Keratinocyte (primary cell): ENCODE results near the gene AFF2. TPM values are rescaled to one million over a fixed set of nuclear protein-coding genes. Genes with fewer than 3 reads are reported as not detected.

ENCODE experiments used
- DNase-seq: peaks from one replicate; pipeline ENCODE4 v3.0.0-alpha.2; 2011; ENCODE audit warnings: low read depth, missing footprints, low spot score
- FAIRE-seq: peaks from 2 replicates; lab custom pipeline; 2011; peaks lifted over from hg19 to GRCh38; lab: Jason Lieb, UNC
- H2AFZ ChIP-seq: 2 replicates; pipeline ENCODE4 v1.6.0; 2012; ENCODE audit warnings: low read length, control low read depth, inconsistent platforms; ENCODE audit not compliant: control insufficient read depth
- H3K27ac ChIP-seq: 2 replicates; pipeline ENCODE4 v1.5.1; 2011; ENCODE audit warnings: low read length; ENCODE audit not compliant: control insufficient read depth, insufficient read depth
- H3K27me3 ChIP-seq: 3 replicates; pipeline ENCODE4 v1.6.0; 2011; ENCODE audit warnings: low read length; ENCODE audit not compliant: control insufficient read depth, insufficient read depth; ENCODE audit errors: extremely low read depth
- H3K36me3 ChIP-seq, 2 experiments: 2 replicates in 1 of 2; 3 replicates in 1 of 2; pipeline ENCODE4 v1.5.1; 2011; ENCODE audit warnings: low read length in 2 of 2, mild to moderate bottlenecking in 1 of 2; ENCODE audit not compliant: control insufficient read depth in 2 of 2, insufficient read depth in 2 of 2; ENCODE audit errors: extremely low read depth in 1 of 2
- H3K4me1 ChIP-seq: 3 replicates; pipeline ENCODE4 v1.5.1; 2011; ENCODE audit warnings: low read length; ENCODE audit not compliant: control insufficient read depth, insufficient read depth; ENCODE audit errors: extremely low read depth
- H3K4me2 ChIP-seq: 3 replicates; pipeline ENCODE4 v1.6.0; 2011; ENCODE audit warnings: low read depth, low read length; ENCODE audit not compliant: control insufficient read depth, insufficient read depth; ENCODE audit errors: extremely low read depth
- H3K4me3 ChIP-seq, 3 experiments: fragments of 200-600 bp in 1 of 3; sonication (generic) in 1 of 3; 2 replicates in 2 of 3; 3 replicates in 1 of 3; pipeline ENCODE4 v1.5.1; 2011 to 2016; ENCODE audit warnings: low read length in 3 of 3, mild to moderate bottlenecking in 3 of 3, control low read depth in 2 of 3, inconsistent platforms in 1 of 3, low read depth in 1 of 3, mixed read lengths in 1 of 3, mixed run types in 1 of 3, moderate library complexity in 1 of 3; ENCODE audit not compliant: control insufficient read depth in 2 of 3, insufficient read depth in 2 of 3; ENCODE audit errors: extremely low read depth in 1 of 3
- H3K79me2 ChIP-seq: 2 replicates; pipeline ENCODE4 v1.6.0; 2012; ENCODE audit warnings: low read length; ENCODE audit not compliant: control insufficient read depth, insufficient read depth
- H3K9ac ChIP-seq: 3 replicates; pipeline ENCODE4 v1.6.0; 2011; ENCODE audit warnings: low read length; ENCODE audit not compliant: control insufficient read depth, insufficient read depth; ENCODE audit errors: extremely low read depth
- H3K9me1 ChIP-seq: 3 replicates; pipeline ENCODE4 v1.6.0; 2011; ENCODE audit warnings: low read length; ENCODE audit not compliant: control insufficient read depth, insufficient read depth; ENCODE audit errors: extremely low read depth
- H3K9me3 ChIP-seq: 2 replicates; pipeline ENCODE4 v1.5.1; 2012; ENCODE audit warnings: low read depth, low read length; ENCODE audit not compliant: control insufficient read depth
- H4K20me1 ChIP-seq: 3 replicates; pipeline ENCODE4 v1.6.0; 2011; ENCODE audit warnings: low read length; ENCODE audit not compliant: control insufficient read depth, insufficient read depth; ENCODE audit errors: extremely low read depth
- EZH2 ChIP-seq: IDR thresholded peaks from one replicate; pipeline ENCODE4 v1.6.1; 2012; ENCODE audit warnings: inconsistent platforms, mild to moderate bottlenecking, low read length, moderate library complexity
- dilution Hi-C: fragments of 300-500 bp; cut with MboI; formaldehyde crosslinking; loops from one replicate; pipeline ENCODE4 v1.7.0; 2020; ENCODE audit warnings: low sequenced_read_pairs; ENCODE audit not compliant: extremely low pct_ligation_motif_present
- polyA plus RNA-seq, 5 experiments: library from polyadenylated mRNA; depleted of rRNA in 3 of 5; stranded (reverse) in 3 of 5; stranded (forward) in 1 of 5; unstranded in 1 of 5; fragments of >200 nt; gene quantifications; 1 replicate in 1 of 5; 2 replicates in 3 of 5; 3 replicates in 1 of 5; pipeline versions ENCODE4 v1.2.1 to v1.2.3, GENCODE V29; 2011 to 2012; ENCODE audit warnings: missing spikeins in 2 of 5, low read depth in 1 of 5, low replicate concordance in 1 of 5
- TF ChIP-seq, protein P1 (sequence below), 3 experiments: IDR thresholded peaks in 1 of 3; conservative IDR thresholded peaks in 1 of 3; optimal IDR thresholded peaks in 1 of 3; 2 replicates in 2 of 3; 3 replicates in 1 of 3; pipeline versions ENCODE3 to v1.5.1; 2011; ENCODE audit warnings: low read length in 3 of 3, mild to moderate bottlenecking in 3 of 3, moderate library complexity in 2 of 3, control low read depth in 1 of 3, inconsistent platforms in 1 of 3; ENCODE audit not compliant: insufficient read depth in 2 of 3; ENCODE audit errors: extremely low read depth in 1 of 3

Gene AFF2
- polyA plus RNA-seq, 1 donor (not counting 4 experiments of a cell fraction or from before 2014, with no cell fraction given), result 0.01 TPM

GRCh38 chrX:148600581-148600980 is 100.2 kb downstream of the AFF2 start:
- H4K20me1 ChIP-seq, result no peaks in the 10 kb centered on the region
- H3K4me2 ChIP-seq, result no peak overlapping the region
- no peak overlapping the region for H3K4me3 ChIP-seq
- H2AFZ ChIP-seq, result no peak overlapping the region
- no peaks in the 10 kb centered on the region for H3K36me3 ChIP-seq
- dilution Hi-C loops, result no loop called here
- no peaks in the 10 kb centered on the region for H3K79me2 ChIP-seq
- H3K9ac ChIP-seq, result no peak overlapping the region
- FAIRE-seq (no peak), DNase-seq (no peak)
- no peak overlapping the region for H3K27ac ChIP-seq
- no peak for TF ChIP-seq EZH2
- TF ChIP-seq, protein P1, sequence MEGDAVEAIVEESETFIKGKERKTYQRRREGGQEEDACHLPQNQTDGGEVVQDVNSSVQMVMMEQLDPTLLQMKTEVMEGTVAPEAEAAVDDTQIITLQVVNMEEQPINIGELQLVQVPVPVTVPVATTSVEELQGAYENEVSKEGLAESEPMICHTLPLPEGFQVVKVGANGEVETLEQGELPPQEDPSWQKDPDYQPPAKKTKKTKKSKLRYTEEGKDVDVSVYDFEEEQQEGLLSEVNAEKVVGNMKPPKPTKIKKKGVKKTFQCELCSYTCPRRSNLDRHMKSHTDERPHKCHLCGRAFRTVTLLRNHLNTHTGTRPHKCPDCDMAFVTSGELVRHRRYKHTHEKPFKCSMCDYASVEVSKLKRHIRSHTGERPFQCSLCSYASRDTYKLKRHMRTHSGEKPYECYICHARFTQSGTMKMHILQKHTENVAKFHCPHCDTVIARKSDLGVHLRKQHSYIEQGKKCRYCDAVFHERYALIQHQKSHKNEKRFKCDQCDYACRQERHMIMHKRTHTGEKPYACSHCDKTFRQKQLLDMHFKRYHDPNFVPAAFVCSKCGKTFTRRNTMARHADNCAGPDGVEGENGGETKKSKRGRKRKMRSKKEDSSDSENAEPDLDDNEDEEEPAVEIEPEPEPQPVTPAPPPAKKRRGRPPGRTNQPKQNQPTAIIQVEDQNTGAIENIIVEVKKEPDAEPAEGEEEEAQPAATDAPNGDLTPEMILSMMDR (optimal IDR thresholded peaks at IDR 0.05 in 1 of 3, IDR thresholded peaks at IDR 0.05 in 1 of 3, conservative IDR thresholded peaks at IDR 0.05 in 1 of 3; ENCODE audit: extremely low read depth in 1 of 3, insufficient read depth in 2 of 3, low read length in 3 of 3), result no peak
- no peaks in the 10 kb centered on the region for H3K9me3 ChIP-seq
- no peaks in the 10 kb centered on the region for H3K4me1 ChIP-seq
- H3K9me1 ChIP-seq, result no peaks in the 10 kb centered on the region
- no peaks in the 10 kb centered on the region for H3K27me3 ChIP-seq

- H3K4me2 ChIP-seq, result no peak overlapping the region
- H3K4me3 ChIP-seq, result no peak overlapping the region
- TF ChIP-seq EZH2, result no peak
- TF ChIP-seq, protein P1 (optimal IDR thresholded peaks at IDR 0.05 in 1 of 3, IDR thresholded peaks at IDR 0.05 in 1 of 3, conservative IDR thresholded peaks at IDR 0.05 in 1 of 3; ENCODE audit: extremely low read depth in 1 of 3, insufficient read depth in 2 of 3, low read length in 3 of 3), result no peak
- H3K4me1 ChIP-seq, result no peaks in the 10 kb centered on the region
- dilution Hi-C loops, result no loop called here
- no peak overlapping the region for H2AFZ ChIP-seq
- DNase-seq (no peak), FAIRE-seq (no peak)
- H3K79me2 ChIP-seq, result no peaks in the 10 kb centered on the region
- H3K36me3 ChIP-seq, result no peaks in the 10 kb centered on the region
- no peaks in the 10 kb centered on the region for H4K20me1 ChIP-seq
- no peaks in the 10 kb centered on the region for H3K9me1 ChIP-seq
- no peak overlapping the region for H3K9ac ChIP-seq
- H3K27me3 ChIP-seq, result no peaks in the 10 kb centered on the region
- H3K9me3 ChIP-seq, result no peaks in the 10 kb centered on the region
- H3K27ac ChIP-seq, result no peak overlapping the region
These were observed 100.6 kb downstream of the AFF2 start for GRCh38 chrX:148601034-148601433.
